Gastrocnemius medialis (tissue), 4 donors: ENCODE measurements around the gene AIDA. TPM values are rescaled to one million over a fixed set of nuclear protein-coding genes. Genes with fewer than 3 reads are reported as not detected.

Experiments
- ATAC-seq, 2 donors: fragments of 150-250 bp; one replicate each; pipeline ENCODE4 v1.9.1; 2016
- DNase-seq, 2 donors: peaks; one replicate each; pipeline ENCODE4 v3.0.0-alpha.2; 2019
- H3K27ac ChIP-seq, 4 donors: fragments of 200-600 bp; sonication (generic); 1 replicate in 1 of 4; 2 replicates in 3 of 4; pipeline ENCODE4 v1.5.1; 2016 to 2018; ENCODE audit warnings: mild to moderate bottlenecking in 2 of 4, moderate library complexity in 1 of 4
- H3K27me3 ChIP-seq, 3 donors: fragments of 200-600 bp; sonication (generic) in 2 of 3; 1 replicate in 1 of 3; 2 replicates in 2 of 3; pipeline versions ENCODE4 v1.5.1 to v1.6.0; 2016 to 2019; ENCODE audit warnings: mild to moderate bottlenecking in 1 of 3, moderate library complexity in 1 of 3
- H3K36me3 ChIP-seq, 2 donors: fragments of 200-600 bp; sonication (generic) in 1 of 2; one replicate each; pipeline ENCODE4 v1.5.1; 2017 to 2018
- H3K4me1 ChIP-seq, 2 donors: fragments of 200-600 bp; sonication (generic) in 1 of 2; one replicate each; pipeline ENCODE4 v1.5.1; 2016 to 2017; ENCODE audit warnings: mild to moderate bottlenecking in 2 of 2
- H3K4me3 ChIP-seq, 4 donors: fragments of 200-600 bp; sonication (generic) in 3 of 4; 1 replicate in 1 of 4; 2 replicates in 3 of 4; pipeline ENCODE4 v1.5.1; 2016 to 2019; ENCODE audit warnings: mild to moderate bottlenecking in 2 of 4
- H3K9me3 ChIP-seq, 3 donors: fragments of 200-600 bp; sonication (generic) in 2 of 3; 1 replicate in 1 of 3; 2 replicates in 2 of 3; pipeline ENCODE4 v1.5.1; 2016 to 2019
- CTCF ChIP-seq, 5 experiments: fragments of 450-650 bp in 3 of 5; fragments of 200-600 bp in 2 of 5; sonication (generic) in 2 of 5; IDR thresholded peaks in 4 of 5; conservative IDR thresholded peaks in 1 of 5; 1 replicate in 4 of 5; 2 replicates in 1 of 5; pipeline ENCODE4 v1.5.1; 2016 to 2019; ENCODE audit warnings: antibody characterized with exemption in 5 of 5, mild to moderate bottlenecking in 3 of 5, moderate library complexity in 3 of 5
- POLR2A ChIP-seq, 2 donors: fragments of 450-650 bp; IDR thresholded peaks; one replicate each; pipeline ENCODE4 v1.6.1; 2017; ENCODE audit warnings: antibody characterized with exemption in 2 of 2, mild to moderate bottlenecking in 2 of 2, moderate library complexity in 2 of 2
- in situ Hi-C, 4 donors: fragments of 200-750 bp; cut with MboI; loops; one replicate each; pipeline versions ENCODE4 v1.15.0 to v1.8.0; 2017; ENCODE audit warnings: low sequenced_read_pairs in 4 of 4
- intact Hi-C: fragments of 100-400 bp; cut with DNase I; formaldehyde crosslinking; loops from one replicate; pipeline ENCODE4 v1.15.1; 2023; ENCODE audit warnings: low total_unique reads
- total RNA-seq, 4 donors: library from RNA; depleted of rRNA; stranded (reverse); fragments of >200 nt; gene quantifications; one replicate each; pipeline versions ENCODE4 v1.1.0 to v1.2.3, GENCODE V29; 2016

Gene AIDA
- total RNA-seq, 4 donors from 2014 or later, result 19.6 to 32.8 (median 25.8) TPM

GRCh38 chr1:222732216-222733159 lies 20.2 kb upstream of the AIDA start:
- peaks cover 5 to 93% of the 10 kb centered on the region in 2 donors for H3K36me3 ChIP-seq
- ATAC-seq (no peak), DNase-seq (no peak)
- no peak for TF ChIP-seq POLR2A (IDR thresholded peaks at IDR 0.05)
- TF ChIP-seq CTCF (IDR thresholded peaks at IDR 0.05 in 4 of 5, conservative IDR thresholded peaks at IDR 0.05 in 1 of 5), result no peak
- no peaks in the 10 kb centered on the region for H3K4me1 ChIP-seq
- intact Hi-C loops (no loop called here), in situ Hi-C loops (no loop called here)
- H3K9me3 ChIP-seq, result no peaks in the 10 kb centered on the region
- no peak overlapping the region for H3K4me3 ChIP-seq
- H3K27ac ChIP-seq, result no peak overlapping the region
- no peaks in the 10 kb centered on the region for H3K27me3 ChIP-seq

GRCh38 chr1:222730866-222731265 lies 18.6 kb upstream of the AIDA start:
- Histone ChIP-seq H3K27me3 (no peaks in the 10 kb centered on the region), H3K9me3 (no peaks in the 10 kb centered on the region), H3K4me1 (no peaks in the 10 kb centered on the region), H3K4me3 (no peak overlapping the region), H3K27ac (no peak overlapping the region), H3K36me3 (peaks cover 5 to 100% of the 10 kb centered on the region in 2 donors)
- in situ Hi-C loops (no loop called here), intact Hi-C loops (no loop called here)
- ATAC-seq (no peak), DNase-seq (no peak)
- no peak for TF ChIP-seq POLR2A (IDR thresholded peaks at IDR 0.05)
- TF ChIP-seq CTCF (IDR thresholded peaks at IDR 0.05 in 4 of 5, conservative IDR thresholded peaks at IDR 0.05 in 1 of 5), result no peak

- TF ChIP-seq CTCF (IDR thresholded peaks at IDR 0.05 in 4 of 5, conservative IDR thresholded peaks at IDR 0.05 in 1 of 5) (no peak), POLR2A (IDR thresholded peaks at IDR 0.05) (no peak)
- intact Hi-C loops (no loop called here), in situ Hi-C loops (no loop called here)
- DNase-seq (no peak), ATAC-seq (no peak)
- H3K4me1 ChIP-seq, result no peaks in the 10 kb centered on the region
- peaks cover 5 to 100% of the 10 kb centered on the region in 2 donors for H3K36me3 ChIP-seq
- H3K27me3 ChIP-seq, result no peaks in the 10 kb centered on the region
- H3K4me3 ChIP-seq, result no peak overlapping the region
- no peaks in the 10 kb centered on the region for H3K9me3 ChIP-seq
- H3K27ac ChIP-seq, result no peak overlapping the region
Observed at GRCh38 chr1:222728746-222729145, 16.5 kb upstream of the AIDA start.

- Histone ChIP-seq H3K27ac (no peak overlapping the region), H3K27me3 (no peaks in the 10 kb centered on the region), H3K4me1 (peaks cover 11 to 16% of the 10 kb centered on the region in 2 donors), H3K9me3 (no peaks in the 10 kb centered on the region), H3K36me3 (peaks cover 7 to 48% of the 10 kb centered on the region in 2 donors), H3K4me3 (no peak overlapping the region)
- in situ Hi-C loops, result loop anchor here in 2 of 4 donors (10.0 kb wide), 1 partner anchor 72 kb away; no protein-coding TSS in a partner anchor
- no peak for ATAC-seq
- DNase-seq, result no peak
- intact Hi-C loops, result no loop called here
- no peak for TF ChIP-seq CTCF (IDR thresholded peaks at IDR 0.05 in 4 of 5, conservative IDR thresholded peaks at IDR 0.05 in 1 of 5)
- TF ChIP-seq POLR2A (IDR thresholded peaks at IDR 0.05), result no peak
Observed at GRCh38 chr1:222716393-222716792, 4.1 kb upstream of the AIDA start.
